ENCODE measurements around the gene IFT122. TPM values are rescaled to one million over a fixed set of nuclear protein-coding genes. Genes with fewer than 3 reads are reported as not detected.

The IFT122 gene
- total and polyA plus RNA-seq, 7 donors, result 4.2 to 21.4 (median 15.8) TPM

DNA sequence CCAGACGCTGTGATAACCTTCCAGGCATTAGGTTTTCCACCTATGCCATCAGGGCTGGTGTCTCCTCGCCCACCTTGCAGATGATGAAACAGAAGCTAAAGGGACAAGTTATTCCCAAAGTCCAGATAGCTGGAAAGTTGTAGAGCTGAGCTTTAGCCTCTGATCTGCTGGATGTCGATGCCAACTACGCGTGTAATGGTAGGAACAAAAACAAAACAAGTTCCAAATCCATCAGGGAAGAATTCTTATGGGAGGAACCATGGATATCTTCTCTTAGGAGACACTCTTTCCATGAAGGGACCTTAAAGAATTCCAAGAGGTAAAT lies 60.3 kb downstream of the IFT122 start:
- intact Hi-C loops (cut with DNase I), result no loop called here

DNA sequence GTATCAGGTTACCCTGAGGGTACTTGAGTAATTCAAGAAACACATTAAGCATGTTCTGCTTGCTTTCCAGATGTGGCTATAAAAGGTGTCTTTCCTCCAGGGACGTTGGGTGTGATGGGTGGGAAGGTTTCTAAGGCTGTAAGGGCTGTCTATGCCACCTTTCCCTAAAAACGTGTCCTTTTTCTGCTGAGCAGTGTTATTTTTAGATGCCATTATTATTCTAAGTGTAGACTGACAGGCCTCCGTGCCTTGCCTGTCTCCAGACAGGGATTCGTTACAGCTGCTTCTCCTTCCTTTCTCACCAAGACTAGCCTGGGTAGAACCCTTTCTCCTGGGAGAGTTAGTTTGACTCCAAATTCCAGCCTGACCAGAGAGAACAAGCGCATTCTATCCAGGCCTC lies 61.6 kb downstream of the IFT122 start:
- Histone ChIP-seq H3K9me3 (no peaks in the 10 kb centered on the region), H3K4me3 (no peak overlapping the region), H3K27me3 (no peaks in the 10 kb centered on the region), H3K36me3 (peaks cover 2 to 66% (median 10%) of the 10 kb centered on the region in 4 donors), H3K4me1 (no peaks in the 10 kb centered on the region), H3K27ac (no peak overlapping the region)
- WGBS, 2 donors, result 85 to 91% methylated on average over 5 of the region's 5 CpGs
- intact Hi-C loops (cut with DNase I), result no loop called here
- TF ChIP-seq POLR2AphosphoS5 (IDR thresholded peaks at IDR 0.05) (no peak), EP300 (IDR thresholded peaks at IDR 0.05) (no peak), POLR2A (IDR thresholded peaks at IDR 0.05) (no peak)
- TF ChIP-seq, protein P1, sequence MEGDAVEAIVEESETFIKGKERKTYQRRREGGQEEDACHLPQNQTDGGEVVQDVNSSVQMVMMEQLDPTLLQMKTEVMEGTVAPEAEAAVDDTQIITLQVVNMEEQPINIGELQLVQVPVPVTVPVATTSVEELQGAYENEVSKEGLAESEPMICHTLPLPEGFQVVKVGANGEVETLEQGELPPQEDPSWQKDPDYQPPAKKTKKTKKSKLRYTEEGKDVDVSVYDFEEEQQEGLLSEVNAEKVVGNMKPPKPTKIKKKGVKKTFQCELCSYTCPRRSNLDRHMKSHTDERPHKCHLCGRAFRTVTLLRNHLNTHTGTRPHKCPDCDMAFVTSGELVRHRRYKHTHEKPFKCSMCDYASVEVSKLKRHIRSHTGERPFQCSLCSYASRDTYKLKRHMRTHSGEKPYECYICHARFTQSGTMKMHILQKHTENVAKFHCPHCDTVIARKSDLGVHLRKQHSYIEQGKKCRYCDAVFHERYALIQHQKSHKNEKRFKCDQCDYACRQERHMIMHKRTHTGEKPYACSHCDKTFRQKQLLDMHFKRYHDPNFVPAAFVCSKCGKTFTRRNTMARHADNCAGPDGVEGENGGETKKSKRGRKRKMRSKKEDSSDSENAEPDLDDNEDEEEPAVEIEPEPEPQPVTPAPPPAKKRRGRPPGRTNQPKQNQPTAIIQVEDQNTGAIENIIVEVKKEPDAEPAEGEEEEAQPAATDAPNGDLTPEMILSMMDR (IDR thresholded peaks at IDR 0.05), result no peak
- DNase-seq, result no peak

More for the DNA sequence above, 60.3 kb downstream of the IFT122 start:
- Histone ChIP-seq H3K36me3 (peaks cover 5 to 64% (median 8%) of the 10 kb centered on the region in 4 donors), H3K9me3 (no peaks in the 10 kb centered on the region), H3K4me3 (no peak overlapping the region), H3K4me1 (peaks cover 0 to 5% (median 1%) of the 10 kb centered on the region in 4 donors), H3K27me3 (no peaks in the 10 kb centered on the region), H3K27ac (peak overlapping the region in 1 of 4 donors; percentile 14)
- 96 to 97% methylated on average over 5 of the region's 5 CpGs for WGBS, 2 donors
- TF ChIP-seq POLR2A (IDR thresholded peaks at IDR 0.05), result no peak
- TF ChIP-seq EP300 (IDR thresholded peaks at IDR 0.05), result no peak
- TF ChIP-seq, protein P1 (IDR thresholded peaks at IDR 0.05), result no peak
- no peak for TF ChIP-seq POLR2AphosphoS5 (IDR thresholded peaks at IDR 0.05)
- DNase-seq, result no peak

DNA sequence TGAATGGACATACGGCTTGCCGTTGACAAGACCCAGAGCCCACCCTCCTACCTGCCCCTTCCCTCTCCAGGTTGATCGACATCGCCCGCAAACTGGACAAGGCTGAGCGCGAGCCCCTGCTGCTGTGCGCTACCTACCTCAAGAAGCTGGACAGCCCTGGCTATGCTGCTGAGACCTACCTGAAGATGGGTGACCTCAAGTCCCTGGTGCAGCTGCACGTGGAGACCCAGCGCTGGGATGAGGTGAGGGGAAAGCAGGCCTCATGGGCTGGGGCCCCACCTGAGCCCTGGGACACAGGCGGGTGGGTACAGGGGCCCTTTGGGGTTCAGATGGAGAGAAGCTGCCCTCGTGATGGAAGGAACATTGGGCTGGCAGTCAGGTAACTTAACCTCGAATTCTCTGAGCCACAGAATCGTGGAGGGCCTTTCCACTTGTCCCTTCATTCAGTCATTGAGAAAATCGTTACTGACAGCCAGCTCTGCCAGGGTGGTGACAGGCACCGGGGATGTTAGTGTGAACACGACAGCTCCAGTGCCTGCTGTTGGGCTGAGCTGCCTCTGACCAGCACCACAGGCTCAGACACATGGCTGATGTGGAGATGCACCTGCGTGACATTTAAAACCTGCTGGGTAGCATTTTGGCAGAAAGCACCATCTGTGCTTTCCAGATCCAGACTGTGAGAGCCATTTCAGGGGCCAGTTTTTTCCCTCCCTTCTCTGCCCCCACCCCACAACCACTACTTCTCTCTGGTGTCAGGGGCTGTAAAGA lies 62.8 kb downstream of the IFT122 start:
- H3K27me3 ChIP-seq, result no peaks in the 10 kb centered on the region
- no peaks in the 10 kb centered on the region for H3K9me3 ChIP-seq
- intact Hi-C loops (cut with DNase I), result no loop called here
- no peak overlapping the region for H3K4me3 ChIP-seq
- TF ChIP-seq, protein P1 (IDR thresholded peaks at IDR 0.05), result no peak
- TF ChIP-seq EP300 (IDR thresholded peaks at IDR 0.05), result no peak
- no peak for TF ChIP-seq POLR2AphosphoS5 (IDR thresholded peaks at IDR 0.05)
- TF ChIP-seq POLR2A (IDR thresholded peaks at IDR 0.05), result no peak
- 96% methylated on average over 18 of the region's 18 CpGs for WGBS, 2 donors
- DNase-seq, result no peak
- no peaks in the 10 kb centered on the region for H3K4me1 ChIP-seq
- H3K27ac ChIP-seq, result no peak overlapping the region
- H3K36me3 ChIP-seq, result peaks cover 8 to 72% (median 14%) of the 10 kb centered on the region in 4 donors

DNA sequence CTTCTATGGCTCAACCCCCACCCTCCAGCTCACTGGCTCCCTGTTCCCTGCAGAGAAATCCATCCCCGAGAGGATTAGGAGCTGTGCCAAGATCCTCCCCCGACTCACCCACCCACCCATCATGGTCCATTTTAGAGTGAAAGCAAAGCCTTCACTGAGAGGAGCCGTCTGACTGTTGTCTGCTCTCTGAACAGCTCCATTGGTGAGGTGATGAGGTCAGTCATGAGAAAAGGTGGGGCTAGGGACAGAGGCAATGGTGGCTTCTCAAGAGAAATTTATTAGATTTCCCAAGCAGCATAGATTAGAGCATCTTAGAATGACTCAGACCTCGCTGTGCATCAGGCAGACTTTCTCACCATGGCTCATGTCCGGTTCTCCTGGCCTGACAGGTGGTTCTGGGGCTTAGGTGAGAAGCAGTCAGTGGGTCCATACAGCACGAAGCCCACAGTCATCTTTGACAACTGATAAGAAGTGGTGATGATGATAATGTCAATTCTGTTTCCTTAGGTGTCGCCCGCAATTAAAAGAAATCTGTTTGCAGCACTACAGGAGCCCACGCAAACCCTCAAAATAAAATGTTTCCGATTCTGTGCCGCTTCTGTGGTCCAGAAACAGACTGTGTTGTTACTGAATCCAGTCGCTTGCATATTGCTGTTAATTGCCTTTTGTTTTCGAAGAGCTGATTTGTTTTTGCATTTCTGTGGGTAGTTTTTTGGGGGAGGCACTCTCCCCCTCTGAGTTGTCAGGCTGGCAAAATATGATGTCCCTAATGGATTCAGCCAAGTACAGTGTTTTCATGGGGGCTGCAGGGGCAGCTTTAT lies 63.7 kb downstream of the IFT122 start:
- DNase-seq, result no peak
- TF ChIP-seq POLR2AphosphoS5 (IDR thresholded peaks at IDR 0.05) (no peak), POLR2A (IDR thresholded peaks at IDR 0.05) (no peak), EP300 (IDR thresholded peaks at IDR 0.05) (no peak)
- TF ChIP-seq, protein P1 (IDR thresholded peaks at IDR 0.05), result no peak
- no peaks in the 10 kb centered on the region for H3K4me1 ChIP-seq
- H3K27ac ChIP-seq, result no peak overlapping the region
- intact Hi-C loops (cut with DNase I), result no loop called here
- no peak overlapping the region for H3K4me3 ChIP-seq
- H3K9me3 ChIP-seq, result no peaks in the 10 kb centered on the region
- no peaks in the 10 kb centered on the region for H3K27me3 ChIP-seq
- peaks cover 8 to 79% (median 14%) of the 10 kb centered on the region in 4 donors for H3K36me3 ChIP-seq
- WGBS, 2 donors, result 92 to 93% methylated on average over 13 of the region's 13 CpGs
